Prostate gland (tissue), 2 donors: ENCODE results near the gene AVPR1A. TPM values are rescaled to one million over a fixed set of nuclear protein-coding genes. Genes with fewer than 3 reads are reported as not detected.

ENCODE experiments used
- DNase-seq: peaks from one replicate; pipeline ENCODE4 v3.0.0-alpha.2; 2019; ENCODE audit warnings: low spot score
- H3K27ac ChIP-seq, 2 donors: fragments of 200-600 bp; sonication (generic); 2 replicates each; pipeline ENCODE4 v1.5.1; 2017 to 2019
- H3K27me3 ChIP-seq: fragments of 200-600 bp; sonication (generic); replicated peaks from 2 replicates; pipeline ENCODE4 v1.5.1; 2019; ENCODE audit not compliant: insufficient read depth
- H3K36me3 ChIP-seq, 2 donors: fragments of 200-600 bp; sonication (generic); 1 replicate in 1 of 2; 2 replicates in 1 of 2; pipeline versions ENCODE4 v1.5.1 to v1.8.1; 2017 to 2019
- H3K4me1 ChIP-seq: fragments of 200-600 bp; sonication (generic); replicated peaks from 2 replicates; pipeline ENCODE4 v1.5.1; 2019
- H3K4me3 ChIP-seq, 2 donors: fragments of 200-600 bp; sonication (generic); 2 replicates each; pipeline ENCODE4 v1.5.1; 2017 to 2019
- H3K9me3 ChIP-seq: fragments of 200-600 bp; sonication (generic); 2 replicates; pipeline ENCODE4 v1.5.1; 2017
- POLR2A ChIP-seq: fragments of 450-650 bp; IDR thresholded peaks from one replicate; pipeline ENCODE4 v1.6.1; 2016; ENCODE audit warnings: antibody characterized with exemption, mild to moderate bottlenecking
- POLR2AphosphoS5 ChIP-seq: sonication (generic); formaldehyde crosslinking; IDR thresholded peaks from one replicate; pipeline ENCODE4 v1.6.1; 2017; ENCODE audit warnings: antibody characterized with exemption
- WGBS: methylation state at CpG from one replicate; pipeline ENCODE4 v1.1.5; 2018; 5-methylcytosine and 5-hydroxymethylcytosine counted together
- intact Hi-C: fragments of 100-400 bp; cut with DNase I; formaldehyde crosslinking; loops from one replicate; pipeline ENCODE4 v1.14.2; 2022
- total RNA-seq, 2 donors: library from RNA; depleted of rRNA; stranded (reverse); fragments of >200 nt; gene quantifications; one replicate each; pipeline ENCODE4 v1.1.0, GENCODE V29; 2016
- TF ChIP-seq, protein P1 (sequence below), 4 experiments: fragments of 200-600 bp in 2 of 4; fragments of 450-650 bp in 2 of 4; sonication (generic) in 2 of 4; IDR thresholded peaks; 1 replicate in 3 of 4; 2 replicates in 1 of 4; pipeline ENCODE4 v1.5.1; 2016 to 2019; ENCODE audit warnings: antibody characterized with exemption in 4 of 4, mild to moderate bottlenecking in 2 of 4, moderate library complexity in 2 of 4

Gene AVPR1A
- total RNA-seq, 2 donors from 2014 or later = 0.91 to 6.2 TPM

- H3K27me3 ChIP-seq = peaks cover 12% of the 10 kb centered on the region
- no peak for DNase-seq
- H3K27ac ChIP-seq = no peak overlapping the region
Observed at GRCh38 chr12:63149909-63150712, 890 bp downstream of the AVPR1A start.

GRCh38 chr12:63144556-63144955, 6.4 kb downstream of the AVPR1A start:
- H3K4me1 ChIP-seq = no peaks in the 10 kb centered on the region
- H3K36me3 ChIP-seq = no peaks in the 10 kb centered on the region
- 86% methylated on average over 3 of the region's 3 CpGs for WGBS
- H3K4me3 ChIP-seq = no peak overlapping the region
- H3K27ac ChIP-seq = no peak overlapping the region
- intact Hi-C loops = no loop called here
- no peaks in the 10 kb centered on the region for H3K27me3 ChIP-seq
- TF ChIP-seq, protein P1, sequence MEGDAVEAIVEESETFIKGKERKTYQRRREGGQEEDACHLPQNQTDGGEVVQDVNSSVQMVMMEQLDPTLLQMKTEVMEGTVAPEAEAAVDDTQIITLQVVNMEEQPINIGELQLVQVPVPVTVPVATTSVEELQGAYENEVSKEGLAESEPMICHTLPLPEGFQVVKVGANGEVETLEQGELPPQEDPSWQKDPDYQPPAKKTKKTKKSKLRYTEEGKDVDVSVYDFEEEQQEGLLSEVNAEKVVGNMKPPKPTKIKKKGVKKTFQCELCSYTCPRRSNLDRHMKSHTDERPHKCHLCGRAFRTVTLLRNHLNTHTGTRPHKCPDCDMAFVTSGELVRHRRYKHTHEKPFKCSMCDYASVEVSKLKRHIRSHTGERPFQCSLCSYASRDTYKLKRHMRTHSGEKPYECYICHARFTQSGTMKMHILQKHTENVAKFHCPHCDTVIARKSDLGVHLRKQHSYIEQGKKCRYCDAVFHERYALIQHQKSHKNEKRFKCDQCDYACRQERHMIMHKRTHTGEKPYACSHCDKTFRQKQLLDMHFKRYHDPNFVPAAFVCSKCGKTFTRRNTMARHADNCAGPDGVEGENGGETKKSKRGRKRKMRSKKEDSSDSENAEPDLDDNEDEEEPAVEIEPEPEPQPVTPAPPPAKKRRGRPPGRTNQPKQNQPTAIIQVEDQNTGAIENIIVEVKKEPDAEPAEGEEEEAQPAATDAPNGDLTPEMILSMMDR (IDR thresholded peaks at IDR 0.05) = no peak
- no peak for DNase-seq
- no peaks in the 10 kb centered on the region for H3K9me3 ChIP-seq

More at GRCh38 chr12:63149909-63150712, 890 bp downstream of the AVPR1A start:
- Histone ChIP-seq H3K4me3 (peak overlapping the region; percentile 15 to 18), H3K36me3 (no peaks in the 10 kb centered on the region), H3K9me3 (no peaks in the 10 kb centered on the region), H3K4me1 (no peaks in the 10 kb centered on the region)
- WGBS = 9% methylated on average over 27 of the region's 75 CpGs
- TF ChIP-seq POLR2A (no peak), POLR2AphosphoS5 (no peak)
- TF ChIP-seq, protein P1 (IDR thresholded peaks at IDR 0.05) = no peak
- intact Hi-C loops = no loop called here

- no peak for DNase-seq
- H3K27me3 ChIP-seq = no peaks in the 10 kb centered on the region
Observed at GRCh38 chr12:63138488-63138887, 12.5 kb downstream of the AVPR1A start.

DNA sequence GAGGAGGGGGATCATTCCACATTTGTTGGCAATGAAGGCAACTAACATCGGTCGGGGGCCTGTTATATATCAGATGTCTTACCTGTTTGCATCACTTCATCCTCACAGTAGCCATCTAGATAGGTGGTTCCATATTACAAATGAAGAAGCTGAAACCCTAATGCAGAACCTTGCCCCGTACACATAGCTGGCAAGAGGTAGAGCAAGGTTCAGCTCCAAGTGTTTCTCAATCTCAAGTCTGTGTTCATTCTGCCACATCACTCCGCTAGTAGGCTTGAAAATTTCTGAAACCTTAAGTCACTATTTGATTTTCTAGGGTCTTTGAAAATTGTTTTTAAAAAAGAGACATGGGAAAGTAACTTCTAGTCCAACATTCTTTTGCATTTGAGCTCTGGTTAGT, 17.0 kb downstream of the AVPR1A start:
- Histone ChIP-seq H3K9me3 (no peaks in the 10 kb centered on the region), H3K27ac (no peak overlapping the region), H3K27me3 (no peaks in the 10 kb centered on the region), H3K36me3 (no peaks in the 10 kb centered on the region), H3K4me1 (no peaks in the 10 kb centered on the region), H3K4me3 (no peak overlapping the region)
- WGBS = 79% methylated on average over 4 of the region's 4 CpGs
- no peak for DNase-seq
- TF ChIP-seq POLR2A = no peak
- TF ChIP-seq, protein P1 (IDR thresholded peaks at IDR 0.05) = no peak
- no peak for TF ChIP-seq POLR2AphosphoS5
- intact Hi-C loops = no loop called here

More at GRCh38 chr12:63138488-63138887, 12.5 kb downstream of the AVPR1A start:
- intact Hi-C loops = no loop called here
- WGBS = 76% methylated on average over 4 of the region's 4 CpGs
- Histone ChIP-seq H3K9me3 (no peaks in the 10 kb centered on the region), H3K4me3 (no peak overlapping the region), H3K36me3 (no peaks in the 10 kb centered on the region), H3K4me1 (no peaks in the 10 kb centered on the region), H3K27ac (no peak overlapping the region)
- TF ChIP-seq POLR2A (no peak), POLR2AphosphoS5 (no peak)
- TF ChIP-seq, protein P1 (IDR thresholded peaks at IDR 0.05) = no peak

GRCh38 chr12:63132201-63132600, 18.8 kb downstream of the AVPR1A start:
- no peaks in the 10 kb centered on the region for H3K27me3 ChIP-seq
- intact Hi-C loops = no loop called here
- H3K4me1 ChIP-seq = no peaks in the 10 kb centered on the region
- DNase-seq = no peak
- no peaks in the 10 kb centered on the region for H3K9me3 ChIP-seq
- H3K4me3 ChIP-seq = no peak overlapping the region
- H3K36me3 ChIP-seq = no peaks in the 10 kb centered on the region
- WGBS = 80% methylated on average over 1 of the region's 1 CpG
- TF ChIP-seq POLR2AphosphoS5 = no peak
- TF ChIP-seq, protein P1 (IDR thresholded peaks at IDR 0.05) = no peak
- no peak for TF ChIP-seq POLR2A
- no peak overlapping the region for H3K27ac ChIP-seq
